Hematopoietic multipotent progenitor cell treated with erythropoietin and hydrocortisone succinate and interleukin-3 and kit ligand, for 15 days (in vitro differentiated cells): Measurements from ENCODE around the gene FCGR3A.

Source experiments
- DNase-seq: peaks from one replicate; pipeline ENCODE4 v3.0.0-alpha.2; 2015; ENCODE audit warnings: low spot score

The FCGR3A gene

GRCh38 chr1:161499099-161500039 lies 50.2 kb downstream of the FCGR3A start:
- no peak for DNase-seq

- no peak for DNase-seq
Observed at GRCh38 chr1:161498646-161499045, 51.0 kb downstream of the FCGR3A start.

- no peak for DNase-seq
Observed at GRCh38 chr1:161497961-161498360, 51.7 kb downstream of the FCGR3A start.

- no peak for DNase-seq
Observed at GRCh38 chr1:161495490-161495889, 54.1 kb downstream of the FCGR3A start.

GRCh38 chr1:161494091-161494735 lies 55.4 kb downstream of the FCGR3A start:
- DNase-seq: no peak

- no peak for DNase-seq
Observed at GRCh38 chr1:161492827-161493226, 56.8 kb downstream of the FCGR3A start.
